Islet of Langerhans (tissue), 1 donor: Measurements from ENCODE around the gene NRXN3.

Experiments
- FAIRE-seq: peaks from one replicate; lab custom pipeline; 2011; peaks lifted over from hg19 to GRCh38; lab: Jason Lieb, UNC

The NRXN3 gene

DNA sequence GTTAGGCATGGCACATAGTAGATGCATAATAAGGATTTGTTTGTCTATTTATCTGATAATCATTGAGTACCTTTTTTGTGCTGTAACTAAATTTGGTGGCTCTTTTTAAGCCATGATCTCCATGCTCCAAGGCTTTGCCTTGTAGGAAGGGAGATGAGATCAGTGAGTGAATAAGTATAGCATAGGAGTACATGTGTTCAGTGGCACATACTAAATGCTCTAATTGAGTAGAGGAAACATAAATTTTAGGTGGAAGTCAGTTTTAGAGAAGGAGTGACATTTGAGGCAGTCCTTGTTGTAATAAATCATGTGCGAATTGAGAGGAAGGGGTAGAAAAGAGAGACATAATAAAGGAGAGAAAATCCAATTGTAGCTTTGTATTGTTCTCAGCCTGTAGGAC is 482.6 kb downstream of the NRXN3 start:
- no peak for FAIRE-seq

DNA sequence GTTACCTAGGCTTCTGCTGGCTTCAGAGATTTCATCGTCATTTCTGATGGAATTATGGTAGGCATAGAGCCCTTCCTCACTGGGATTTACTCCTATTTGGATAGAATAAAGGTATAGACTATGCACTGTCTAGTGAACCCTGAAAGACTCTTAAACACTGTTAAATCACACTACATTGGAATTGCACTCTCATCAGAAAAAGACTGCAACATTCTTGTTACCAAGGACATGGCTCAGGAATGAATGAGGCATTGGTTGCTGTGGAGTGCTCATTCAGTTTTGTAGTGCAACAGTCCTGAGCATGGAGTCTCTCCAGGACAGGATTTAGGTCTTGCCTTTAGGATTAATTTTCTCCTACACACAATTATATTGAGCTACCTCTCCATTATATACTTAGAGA is 483.0 kb downstream of the NRXN3 start:
- FAIRE-seq = no peak

DNA sequence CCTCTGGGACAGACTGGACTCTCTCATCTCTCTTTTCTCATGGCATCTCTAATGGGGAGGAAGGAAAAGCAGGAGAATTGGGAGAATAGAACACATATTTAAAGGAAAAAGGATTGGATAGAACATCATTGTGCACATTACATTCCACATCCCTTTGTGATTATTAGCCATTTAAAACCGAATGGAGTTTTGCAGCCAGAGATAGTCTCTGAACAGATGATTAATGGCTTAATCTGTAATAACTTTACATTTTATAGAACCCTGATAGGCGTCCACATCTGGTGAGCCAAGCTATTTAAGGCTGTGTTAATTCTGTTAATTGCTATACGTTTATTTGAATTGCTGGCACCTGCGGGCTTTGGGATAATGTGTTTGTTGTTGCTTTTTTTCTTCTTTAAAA is 487.3 kb downstream of the NRXN3 start:
- no peak for FAIRE-seq

DNA sequence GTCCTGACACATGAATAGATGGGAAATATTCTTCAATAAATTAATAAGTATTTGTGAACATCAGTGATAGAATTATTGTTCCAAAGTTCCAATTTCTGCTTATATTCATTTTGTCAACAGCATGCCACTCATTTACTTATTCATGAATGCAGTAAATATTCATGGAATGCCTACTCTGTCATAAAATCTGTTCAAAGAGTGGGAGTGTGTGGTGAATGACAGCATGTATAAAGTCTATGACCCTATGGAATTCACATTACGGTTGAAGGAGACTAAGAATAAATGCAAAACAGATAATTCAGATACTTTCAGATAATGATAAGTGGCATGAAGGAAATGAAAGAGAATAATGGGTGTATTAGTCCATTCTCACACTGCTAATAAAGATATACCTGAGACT is 494.7 kb downstream of the NRXN3 start:
- FAIRE-seq = no peak

DNA sequence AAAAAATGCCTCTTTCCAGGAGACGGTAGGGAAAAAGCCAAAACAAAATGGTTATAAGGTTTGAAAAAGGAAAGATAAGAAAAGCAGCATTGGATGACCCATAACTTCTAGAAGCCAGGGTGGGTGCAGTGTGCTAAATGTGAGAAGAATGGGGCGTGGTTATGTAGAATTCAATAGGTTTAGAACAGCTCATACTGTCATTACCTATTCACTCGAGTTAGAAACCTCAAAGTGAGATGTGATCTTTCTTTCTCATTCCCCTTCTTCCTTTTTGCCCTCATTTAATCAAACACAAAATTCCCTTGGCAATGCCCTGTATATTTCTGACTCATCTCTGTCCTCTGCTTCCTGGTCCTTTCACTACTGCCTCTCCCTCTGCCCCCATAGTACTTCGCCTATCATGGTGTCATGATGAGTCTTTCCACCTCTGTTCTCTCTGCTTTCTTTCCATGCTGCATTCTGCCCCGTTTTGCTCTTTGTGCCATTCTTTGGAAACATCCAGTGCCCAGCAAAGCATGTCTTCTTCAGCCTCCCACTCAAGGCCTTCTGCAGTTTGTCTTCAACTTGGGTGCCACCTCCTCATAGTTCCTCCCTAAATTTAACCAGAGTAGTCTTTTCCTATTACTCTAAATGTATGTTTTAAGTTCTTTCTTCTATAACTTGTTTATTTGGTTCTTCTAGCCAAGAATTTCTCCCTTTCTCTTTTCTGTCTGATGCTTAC is 496.3 kb downstream of the NRXN3 start:
- FAIRE-seq = no peak

DNA sequence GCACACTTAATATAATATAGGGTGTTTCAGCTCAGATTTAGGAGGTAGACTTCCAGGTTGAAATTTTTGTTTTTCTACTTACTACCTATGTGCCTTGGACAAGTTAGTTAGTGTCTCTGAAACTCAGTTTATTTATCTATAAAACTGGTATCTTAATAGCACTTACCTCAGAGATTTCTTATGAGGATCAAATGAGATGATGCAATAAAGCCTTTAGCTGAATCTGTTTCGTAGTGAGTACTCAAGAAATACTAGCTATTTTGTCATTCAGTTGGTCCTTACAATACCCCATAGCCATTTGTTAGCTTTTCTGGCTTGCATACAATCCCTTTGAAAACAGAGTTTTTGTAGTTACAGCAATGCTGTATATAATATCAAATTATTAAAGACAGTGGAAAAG is 497.0 kb downstream of the NRXN3 start:
- FAIRE-seq = no peak

DNA sequence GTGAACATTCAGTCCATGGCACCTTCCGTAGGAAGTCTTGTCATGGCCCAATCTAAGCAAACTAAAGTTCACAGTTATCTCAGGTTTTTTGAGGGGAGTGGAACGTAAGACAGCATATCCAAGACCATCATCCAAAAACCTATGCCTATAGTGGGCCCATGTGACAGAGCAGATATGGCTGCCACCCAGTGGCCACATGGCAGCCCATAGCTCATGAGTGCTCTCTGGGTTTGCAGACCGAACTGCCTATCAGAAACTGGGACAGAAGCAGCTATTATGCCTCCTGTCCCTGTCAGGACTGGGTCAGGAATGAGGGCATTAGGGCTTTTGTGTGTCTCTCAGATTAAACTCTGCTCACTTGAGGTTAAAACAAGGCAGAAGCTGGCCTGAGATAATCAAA is 503.7 kb downstream of the NRXN3 start:
- no peak for FAIRE-seq

DNA sequence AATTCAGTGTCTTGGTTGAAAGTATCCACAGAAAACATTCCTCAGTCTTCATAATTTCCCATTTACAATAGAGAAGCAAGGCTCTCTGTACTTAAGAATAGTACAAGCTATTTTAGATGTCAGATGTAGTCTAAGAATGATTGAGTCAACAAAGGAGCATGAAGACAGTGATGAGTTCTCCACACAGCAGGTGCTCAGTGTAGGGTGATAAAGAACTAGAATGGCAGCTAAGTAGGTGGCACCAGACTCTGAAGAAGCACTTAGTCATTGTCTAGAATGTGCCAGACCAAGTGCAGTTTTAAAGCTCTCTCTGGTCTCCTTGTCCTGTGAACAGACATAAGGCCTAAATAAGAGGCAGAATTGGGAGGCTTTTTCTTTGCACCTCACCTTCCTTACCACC is 504.6 kb downstream of the NRXN3 start:
- FAIRE-seq = no peak

DNA sequence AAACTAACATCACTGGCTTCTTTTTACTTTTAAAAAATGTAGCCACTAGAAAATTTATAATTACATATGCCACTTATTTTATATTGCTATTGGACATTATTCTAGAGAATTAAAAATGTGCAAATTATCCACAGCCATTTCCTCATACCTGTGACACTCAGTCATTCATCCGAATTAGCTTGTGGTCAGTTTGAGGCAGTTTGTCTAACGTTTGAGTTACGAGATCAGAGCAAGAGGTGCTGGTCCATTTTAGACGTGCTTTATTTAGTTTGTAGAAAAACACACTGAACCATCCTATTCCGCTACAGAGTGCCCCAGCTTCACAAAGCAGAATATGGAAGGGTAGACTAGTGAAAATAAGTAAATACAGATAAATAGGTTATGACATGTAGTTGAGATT is 513.0 kb downstream of the NRXN3 start:
- FAIRE-seq = peak; percentile 62

DNA sequence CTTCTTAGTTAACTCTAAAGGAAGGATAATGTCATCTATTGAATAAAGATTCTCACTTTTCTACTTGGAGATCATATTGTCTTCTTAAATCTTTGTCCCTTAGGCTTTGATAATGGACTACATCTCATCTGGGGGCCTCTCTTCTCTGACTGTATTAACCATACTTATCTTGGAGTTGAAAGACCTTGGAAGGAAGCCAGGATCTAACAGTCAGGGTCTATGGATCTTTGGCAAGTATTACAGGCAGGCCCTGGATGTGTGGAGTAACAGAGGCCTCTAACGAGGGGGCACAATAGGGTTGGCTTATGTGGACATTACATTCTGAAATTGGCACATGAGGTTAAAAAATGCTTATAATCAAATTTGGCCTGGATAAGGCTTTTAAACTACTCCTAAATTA is 513.8 kb downstream of the NRXN3 start:
- no peak for FAIRE-seq

DNA sequence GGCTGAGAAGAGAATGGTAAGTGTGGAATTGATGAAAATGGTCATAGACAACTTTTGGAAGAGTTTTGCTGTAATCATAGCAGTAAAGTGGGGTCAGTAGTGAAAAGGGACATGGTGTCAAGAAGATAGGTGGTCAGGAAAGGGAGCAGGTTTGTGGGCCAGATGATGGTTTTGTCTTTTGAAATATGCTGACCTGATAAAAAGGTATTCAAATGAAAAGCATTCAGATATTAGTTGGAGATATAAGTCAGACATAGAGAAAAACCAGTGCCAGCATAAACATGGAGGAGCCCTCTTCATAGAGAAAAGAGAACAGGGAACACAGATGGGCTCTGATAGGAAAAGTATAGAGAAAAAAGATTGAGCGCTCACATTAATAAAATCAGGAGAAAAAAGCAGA is 518.3 kb downstream of the NRXN3 start:
- FAIRE-seq = no peak

DNA sequence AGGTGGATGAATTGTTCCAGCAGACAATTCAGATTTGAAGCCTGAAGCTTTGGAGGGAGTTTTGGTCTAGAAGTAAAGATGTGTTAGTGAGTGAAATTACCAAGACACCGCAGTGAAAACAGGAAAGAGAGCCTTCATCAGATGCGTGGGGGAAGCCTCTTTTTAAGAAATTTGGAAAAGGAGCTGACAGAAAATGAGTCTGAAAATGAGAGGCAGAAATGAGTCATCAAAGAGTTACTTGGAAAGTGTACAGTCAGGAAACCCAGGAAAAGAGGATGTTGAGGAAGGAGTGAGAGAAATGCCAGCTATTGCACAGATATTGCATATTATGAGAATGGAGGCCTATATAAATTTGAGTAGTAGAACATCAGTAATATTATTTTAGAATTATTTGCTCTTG is 520.7 kb downstream of the NRXN3 start:
- FAIRE-seq = no peak

DNA sequence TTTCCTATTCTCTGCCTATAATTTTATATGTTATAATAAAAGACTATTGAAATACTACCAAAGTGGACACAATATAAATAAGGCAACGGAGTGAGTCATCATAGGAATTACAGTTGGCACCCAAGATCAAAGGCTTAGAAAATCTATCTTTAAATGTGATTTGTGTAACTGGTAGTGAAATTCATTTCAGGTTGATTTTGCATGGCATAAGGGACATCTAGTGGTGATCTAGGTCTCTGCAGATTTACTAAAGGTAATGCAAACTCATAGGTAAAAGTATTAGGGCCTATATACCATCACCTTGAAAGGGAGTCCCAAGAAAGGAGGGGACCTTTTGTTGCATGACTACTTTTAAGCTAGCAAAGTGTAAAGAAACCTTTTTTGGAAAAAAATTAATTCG is 527.2 kb downstream of the NRXN3 start:
- FAIRE-seq = peak; percentile 84

DNA sequence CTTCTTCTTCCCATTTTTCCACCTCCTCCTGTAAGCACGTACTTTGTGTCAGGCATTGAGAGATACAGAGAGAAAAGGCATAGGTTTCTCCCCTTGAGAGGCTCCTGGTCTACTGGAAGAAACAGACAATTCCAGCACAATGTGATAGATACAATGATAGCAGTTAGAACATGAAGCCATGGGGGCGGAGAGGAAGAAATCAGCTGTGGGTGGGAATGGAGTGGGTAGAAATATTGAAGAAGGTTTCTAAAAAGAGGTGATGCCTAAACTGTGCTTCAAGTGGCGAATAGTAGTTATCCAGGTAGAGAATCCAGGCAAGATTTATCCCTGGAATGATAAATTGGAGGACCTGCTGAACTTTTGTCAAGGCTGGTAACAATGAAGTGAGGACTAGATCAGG is 528.8 kb downstream of the NRXN3 start:
- no peak for FAIRE-seq

DNA sequence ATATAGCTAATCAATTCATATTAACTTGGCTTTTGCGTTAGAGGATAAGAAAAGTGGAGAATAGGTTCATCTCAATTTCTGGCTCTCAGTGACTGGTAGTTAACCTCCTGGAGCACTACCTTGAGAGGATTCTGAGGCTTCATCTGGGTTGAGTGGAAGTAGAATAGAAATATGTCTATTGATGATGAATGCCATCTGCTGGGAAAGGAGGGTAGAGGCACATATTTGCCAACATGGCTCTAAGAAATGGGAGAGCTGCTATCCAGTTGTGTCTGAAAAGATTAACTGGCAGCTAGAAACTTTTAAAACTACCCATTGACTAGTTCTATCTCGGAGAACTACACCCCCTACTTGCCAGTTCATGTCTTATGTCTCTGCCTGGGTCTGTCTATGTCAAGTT is 530.1 kb downstream of the NRXN3 start:
- FAIRE-seq = no peak

DNA sequence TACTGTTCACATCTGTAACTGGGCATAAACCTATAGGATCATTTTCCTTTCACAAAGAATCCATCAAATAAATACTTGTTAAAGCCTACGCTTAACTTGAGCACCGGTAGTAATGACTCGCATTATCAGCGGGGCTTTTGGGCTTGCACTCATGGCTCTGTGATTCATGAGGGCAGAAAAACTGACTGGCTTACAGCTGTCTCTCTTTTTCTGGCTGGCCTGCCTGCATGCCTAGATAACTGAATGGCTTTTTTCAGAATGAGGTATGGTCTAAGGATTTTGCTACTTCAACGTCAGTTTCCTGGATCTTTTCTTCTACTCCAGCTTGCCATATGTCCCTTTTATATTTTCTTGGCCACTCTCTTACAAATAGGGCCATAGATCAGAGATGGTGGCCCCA is 531.1 kb downstream of the NRXN3 start:
- FAIRE-seq = no peak

DNA sequence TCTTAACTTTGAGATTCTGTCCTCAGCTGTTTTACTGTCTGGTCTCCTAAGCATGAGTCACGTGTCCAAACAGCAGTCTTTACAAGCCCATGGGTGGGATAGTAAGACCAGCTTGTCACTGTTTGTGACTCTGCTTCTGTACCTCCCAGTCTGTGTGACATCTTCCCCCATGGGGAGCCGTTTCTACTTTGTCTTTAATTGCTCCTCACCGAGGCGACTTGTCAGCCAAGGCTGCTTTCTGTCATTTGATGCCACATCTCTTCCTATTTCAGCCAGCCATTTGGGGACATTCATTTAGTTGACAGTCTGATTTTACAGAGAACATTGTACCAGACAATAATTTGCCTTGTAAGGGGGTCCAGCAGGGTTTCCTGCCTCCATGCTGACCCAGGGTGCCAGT is 534.8 kb downstream of the NRXN3 start:
- no peak for FAIRE-seq

DNA sequence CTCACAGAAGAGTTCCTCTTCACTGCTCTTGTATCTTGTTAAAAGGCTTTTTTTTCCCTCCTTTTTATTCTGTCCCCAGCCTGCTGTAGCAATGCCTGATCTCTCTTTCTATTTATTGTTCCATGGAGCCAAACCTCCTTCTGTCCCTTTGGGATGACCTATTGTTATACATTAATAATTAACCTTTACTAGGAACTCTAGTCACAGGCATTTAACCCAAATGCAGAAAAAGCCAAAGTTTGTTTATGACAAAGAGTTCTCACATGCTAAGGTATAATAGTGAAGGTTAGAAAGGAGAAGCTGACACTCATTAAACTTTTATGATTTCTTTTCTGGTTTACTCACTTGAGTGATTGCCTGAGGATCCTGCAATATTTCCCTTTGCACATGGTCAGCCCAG is 535.8 kb downstream of the NRXN3 start:
- FAIRE-seq = no peak

DNA sequence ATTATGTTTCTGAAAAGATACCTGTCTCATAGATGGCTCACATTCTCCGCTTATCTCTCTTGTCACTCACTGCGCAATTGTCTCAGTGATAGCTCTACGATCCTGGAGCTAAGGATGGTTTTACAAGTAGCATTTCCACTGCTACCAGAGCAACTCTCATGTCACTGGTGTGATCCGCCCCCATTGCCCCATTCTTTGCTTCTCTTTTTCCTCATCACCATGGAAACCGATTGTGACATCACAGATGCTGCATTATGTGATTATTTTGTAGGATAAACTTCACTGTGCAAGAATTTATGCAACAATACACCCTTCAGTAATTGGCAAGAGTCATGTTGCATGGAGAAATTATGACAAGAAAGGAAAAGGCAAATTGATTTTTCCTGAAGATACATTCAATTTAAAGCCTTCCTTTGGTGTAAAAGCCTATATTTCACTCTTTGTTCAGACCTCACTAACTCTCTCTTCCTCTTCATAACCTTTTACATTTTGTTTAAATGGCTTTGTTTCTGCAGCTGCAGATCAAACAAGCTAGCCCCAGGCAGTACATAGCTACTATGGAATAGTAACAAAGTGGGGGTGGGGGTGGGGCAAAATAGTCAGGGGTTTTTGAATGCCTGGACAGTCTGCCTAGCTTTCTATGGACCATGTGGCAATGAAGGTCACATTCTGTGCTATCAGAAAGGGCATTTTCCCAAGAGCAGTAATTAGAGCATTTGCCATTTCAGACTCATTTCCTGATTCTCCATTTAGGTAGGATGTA is 539.8 kb downstream of the NRXN3 start:
- no peak for FAIRE-seq

DNA sequence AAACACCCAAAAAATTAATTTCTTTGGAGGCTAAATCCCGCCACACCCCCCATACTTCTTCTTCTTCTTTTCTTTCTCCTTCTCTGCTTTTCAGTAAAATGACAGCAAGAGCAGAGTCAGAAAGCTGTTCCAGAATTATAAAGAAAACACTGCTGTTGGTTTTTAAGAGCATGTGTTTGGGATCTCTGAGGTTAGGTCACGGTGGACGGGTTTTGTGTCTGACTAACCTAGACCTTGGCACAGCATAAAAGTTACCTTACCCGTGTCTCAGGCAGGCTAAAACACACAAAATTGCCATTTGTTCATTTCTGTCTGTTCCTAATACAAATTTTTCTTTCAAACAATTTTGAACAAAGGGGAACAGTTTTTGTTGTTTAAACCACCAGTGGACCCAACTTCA is 540.8 kb downstream of the NRXN3 start:
- no peak for FAIRE-seq

DNA sequence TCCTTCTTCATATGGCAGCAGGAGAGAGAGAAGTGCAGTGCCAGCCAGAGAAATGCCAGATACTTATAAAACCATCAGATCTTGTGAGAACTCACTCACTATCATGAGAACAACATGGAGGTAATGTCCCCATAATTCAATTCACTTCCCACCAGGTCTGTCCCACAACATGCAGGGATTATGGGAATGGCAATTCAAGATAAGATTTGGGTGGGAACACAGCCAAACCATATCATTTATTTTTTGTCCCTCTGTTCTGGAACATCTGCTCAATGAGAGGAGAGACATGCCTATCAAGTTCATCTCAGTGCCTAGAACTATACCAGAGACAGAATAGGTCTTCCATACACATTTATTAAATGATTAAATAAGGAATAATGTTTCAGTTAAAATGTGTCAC is 543.5 kb downstream of the NRXN3 start:
- no peak for FAIRE-seq

DNA sequence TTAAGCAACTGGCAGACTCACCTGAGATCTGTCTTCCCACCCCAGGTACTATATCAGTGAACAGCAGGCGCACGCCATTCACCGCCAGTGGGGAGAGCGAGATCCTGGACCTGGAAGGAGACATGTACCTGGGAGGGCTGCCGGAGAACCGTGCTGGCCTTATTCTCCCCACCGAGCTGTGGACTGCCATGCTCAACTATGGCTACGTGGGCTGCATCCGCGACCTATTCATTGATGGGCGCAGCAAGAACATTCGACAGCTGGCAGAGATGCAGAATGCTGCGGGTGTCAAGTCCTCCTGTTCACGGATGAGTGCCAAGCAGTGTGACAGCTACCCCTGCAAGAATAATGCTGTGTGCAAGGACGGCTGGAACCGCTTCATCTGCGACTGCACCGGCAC is 544.5 kb downstream of the NRXN3 start:
- FAIRE-seq = no peak

DNA sequence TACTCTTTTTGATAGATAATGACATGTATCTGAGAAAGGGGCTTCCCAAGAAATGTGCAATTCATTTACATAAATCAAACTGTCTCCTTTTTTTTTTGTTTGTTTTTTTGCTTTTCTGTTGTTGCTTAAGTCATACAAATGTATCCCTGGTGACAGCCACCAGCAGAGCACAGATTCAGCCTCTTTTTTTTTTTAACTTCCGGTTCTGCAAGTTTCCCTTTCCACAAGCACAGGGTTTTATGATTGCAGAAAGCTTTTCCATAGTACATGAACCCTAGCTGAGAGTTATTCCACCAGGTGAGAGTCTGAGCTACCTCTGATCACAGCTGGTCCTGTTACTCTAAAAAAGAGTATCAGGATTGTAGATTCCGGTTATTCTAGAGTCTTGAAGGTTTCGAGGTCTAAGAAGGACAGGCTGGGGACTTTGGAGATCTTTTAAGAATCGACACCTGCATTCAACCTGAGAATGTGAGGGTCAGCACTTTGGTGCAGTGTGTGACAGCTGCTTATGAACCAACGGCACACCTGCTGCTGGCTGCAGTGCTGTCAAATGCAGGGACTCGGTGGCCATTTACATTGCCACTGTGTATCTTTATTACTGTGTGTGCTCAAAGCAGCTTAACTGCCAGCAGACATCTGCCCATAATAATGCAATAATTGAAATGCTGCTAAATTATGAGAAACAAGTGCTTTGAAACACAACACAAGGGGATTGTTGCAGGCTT is 551.7 kb downstream of the NRXN3 start:
- FAIRE-seq = no peak

DNA sequence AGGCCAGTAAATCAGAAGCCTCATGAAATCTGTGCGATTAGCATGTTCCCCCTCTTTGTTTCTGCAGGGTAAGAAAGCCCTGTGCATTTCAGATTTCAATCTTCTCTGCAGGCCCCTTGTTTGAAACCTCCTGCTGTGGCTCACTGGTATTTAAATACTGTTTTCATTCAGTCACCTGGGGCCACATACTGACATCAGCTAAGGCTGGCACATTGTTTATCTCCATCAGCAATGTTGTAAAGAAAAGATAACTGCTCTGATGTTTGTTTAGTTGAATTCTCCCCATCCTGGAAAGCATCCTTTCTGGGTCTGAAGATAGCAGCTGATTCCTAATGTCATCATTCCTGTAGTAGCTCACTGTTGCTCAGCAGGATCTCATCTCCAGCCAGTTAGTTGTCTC is 554.9 kb downstream of the NRXN3 start:
- no peak for FAIRE-seq
